H54 (cell line): ENCODE measurements around the gene NTM.

Experiments used
- DNase-seq: peaks from one replicate; pipeline ENCODE4 v3.0.0; 2011; ENCODE audit warnings: low spot score, mixed read lengths; ENCODE audit not compliant: insufficient read length
- FAIRE-seq: peaks from 3 replicates; lab custom pipeline; 2011; peaks lifted over from hg19 to GRCh38; lab: Jason Lieb, UNC
- POLR2A ChIP-seq: IDR thresholded peaks from 2 replicates; pipeline ENCODE4 v1.6.1; 2011; ENCODE audit warnings: low read depth, mild to moderate bottlenecking, low read length

Gene NTM

GRCh38 chr11:131792243-131792642, 421.8 kb downstream of the NTM start:
- no peak for TF ChIP-seq POLR2A
- no peak for DNase-seq
- FAIRE-seq, result no peak

GRCh38 chr11:131796089-131796488, 425.7 kb downstream of the NTM start:
- TF ChIP-seq POLR2A, result no peak
- DNase-seq, result no peak
- FAIRE-seq, result no peak

- no peak for TF ChIP-seq POLR2A
- FAIRE-seq, result no peak
- no peak for DNase-seq
These were observed 426.1 kb downstream of the NTM start for GRCh38 chr11:131796541-131796940.

GRCh38 chr11:131800452-131800851, 430.0 kb downstream of the NTM start:
- no peak for TF ChIP-seq POLR2A
- DNase-seq (no peak), FAIRE-seq (no peak)

GRCh38 chr11:131802440-131803115, 432.2 kb downstream of the NTM start:
- FAIRE-seq, result no peak
- no peak for TF ChIP-seq POLR2A
- no peak for DNase-seq

GRCh38 chr11:131807876-131808275, 437.5 kb downstream of the NTM start:
- DNase-seq (no peak), FAIRE-seq (no peak)
- TF ChIP-seq POLR2A, result no peak

- no peak for TF ChIP-seq POLR2A
- FAIRE-seq (no peak), DNase-seq (no peak)
These were observed 438.1 kb downstream of the NTM start for GRCh38 chr11:131808470-131808869.

- DNase-seq (no peak), FAIRE-seq (no peak)
- TF ChIP-seq POLR2A, result no peak
These were observed 438.9 kb downstream of the NTM start for GRCh38 chr11:131809203-131809918.

GRCh38 chr11:131810541-131810940, 440.1 kb downstream of the NTM start:
- no peak for DNase-seq
- FAIRE-seq, result no peak
- no peak for TF ChIP-seq POLR2A

GRCh38 chr11:131811383-131811782, 441.0 kb downstream of the NTM start:
- no peak for TF ChIP-seq POLR2A
- DNase-seq (no peak), FAIRE-seq (no peak)

- DNase-seq, result no peak
- no peak for TF ChIP-seq POLR2A
- no peak for FAIRE-seq
These were observed 443.7 kb downstream of the NTM start for GRCh38 chr11:131814108-131814507.

GRCh38 chr11:131815590-131815989, 445.2 kb downstream of the NTM start:
- DNase-seq (no peak), FAIRE-seq (no peak)
- no peak for TF ChIP-seq POLR2A

GRCh38 chr11:131816051-131816450, 445.6 kb downstream of the NTM start:
- DNase-seq, result no peak
- FAIRE-seq, result no peak
- no peak for TF ChIP-seq POLR2A

- TF ChIP-seq POLR2A, result no peak
- no peak for DNase-seq
- no peak for FAIRE-seq
These were observed 447.3 kb downstream of the NTM start for GRCh38 chr11:131817687-131818188.

- DNase-seq (no peak), FAIRE-seq (no peak)
- TF ChIP-seq POLR2A, result no peak
These were observed 449.4 kb downstream of the NTM start for GRCh38 chr11:131819865-131820264.
